ENCODE data around the gene MYO16.

The MYO16 gene

GRCh38 chr13:108816375-108816774 is 187.0 kb downstream of the MYO16 start:
- H2BK12ac ChIP-seq (ENCODE audit: low read length in 2 of 2) = no peak overlapping the region
- H3K36me3 ChIP-seq (ENCODE audit: control insufficient read depth in 1 of 2, insufficient read depth in 2 of 2, low read depth in 1 of 2, low read length in 2 of 2) = no peaks in the 10 kb centered on the region
- no peak for DNase-seq
- no peak overlapping the region for H3K4me3 ChIP-seq (ENCODE audit: insufficient read depth in 1 of 2, low read depth in 1 of 2, low read length in 2 of 2)
- no peaks in the 10 kb centered on the region for H3K79me1 ChIP-seq (replicated peaks; ENCODE audit: low read length, poor library complexity, severe bottlenecking)
- WGBS = 97% methylated on average over 8 of the region's 8 CpGs
- peaks cover 3% of the 10 kb centered on the region for H3K4me1 ChIP-seq (ENCODE audit: control insufficient read depth, insufficient read depth, low read depth, low read length)
- no peak overlapping the region for H2BK15ac ChIP-seq (ENCODE audit: low read depth, poor library complexity, severe bottlenecking)
- no peak overlapping the region for H3K14ac ChIP-seq (ENCODE audit: low read length in 2 of 2)
- peak overlapping the region; percentile 82 for H2BK5ac ChIP-seq (ENCODE audit: low read depth, low read length, poor library complexity, severe bottlenecking)
- no peak overlapping the region for H3K4me2 ChIP-seq (ENCODE audit: low read length, poor library complexity, severe bottlenecking)
- no peak overlapping the region for H4K91ac ChIP-seq (ENCODE audit: low read length)
- H3K18ac ChIP-seq (ENCODE audit: low read depth in 1 of 2, low read length in 2 of 2) = no peak overlapping the region
- H3K27me3 ChIP-seq (ENCODE audit: control insufficient read depth in 1 of 2, insufficient read depth in 1 of 2, low read length in 2 of 2) = no peaks in the 10 kb centered on the region
- H3K9ac ChIP-seq (ENCODE audit: low read length) = no peak overlapping the region
- H3K9me3 ChIP-seq (ENCODE audit: control insufficient read depth, low read length) = no peaks in the 10 kb centered on the region
- no peak overlapping the region for H2AFZ ChIP-seq (ENCODE audit: low read depth, low read length)
- H2AK5ac ChIP-seq (ENCODE audit: low read length, severe bottlenecking) = no peak overlapping the region
- H3K23ac ChIP-seq (ENCODE audit: low read length in 2 of 2) = no peak overlapping the region
- no peak overlapping the region for H2BK120ac ChIP-seq (ENCODE audit: low read depth, low read length)
- no peak overlapping the region for H3K4ac ChIP-seq (ENCODE audit: low read depth in 1 of 2, low read length in 2 of 2)
- H4K8ac ChIP-seq (ENCODE audit: low read length) = no peak overlapping the region
- H3K27ac ChIP-seq (ENCODE audit: low read length, poor library complexity, severe bottlenecking) = peak overlapping the region; percentile 85

DNA sequence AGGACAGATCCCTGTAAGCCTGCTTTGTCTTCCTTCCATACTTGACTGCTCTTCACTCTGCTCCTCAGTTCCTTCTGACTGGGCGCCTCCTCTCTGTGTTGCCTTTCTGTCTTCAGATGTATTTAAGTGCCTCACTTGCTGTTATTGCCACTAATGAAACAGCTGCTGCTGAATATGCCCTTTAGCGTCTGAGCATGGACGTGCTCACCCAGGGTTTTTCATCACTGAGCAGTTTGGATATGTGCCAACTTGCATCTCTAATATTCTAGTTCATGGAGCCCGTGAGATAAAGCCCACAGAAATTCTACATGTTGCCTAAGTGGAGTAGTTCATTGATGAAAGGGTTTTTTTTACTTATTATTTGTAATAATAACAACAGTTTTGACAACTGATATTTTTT is 198.2 kb downstream of the MYO16 start:
- Histone ChIP-seq H3K27me3 (ENCODE audit: control insufficient read depth in 1 of 2, insufficient read depth in 1 of 2, low read length in 2 of 2) (no peaks in the 10 kb centered on the region), H3K9ac (ENCODE audit: low read length) (no peak overlapping the region), H3K27ac (ENCODE audit: low read length, poor library complexity, severe bottlenecking) (no peak overlapping the region), H3K36me3 (ENCODE audit: control insufficient read depth in 1 of 2, insufficient read depth in 2 of 2, low read depth in 1 of 2, low read length in 2 of 2) (no peaks in the 10 kb centered on the region), H2AFZ (ENCODE audit: low read depth, low read length) (no peak overlapping the region), H2BK12ac (ENCODE audit: low read length in 2 of 2) (no peak overlapping the region), H3K23ac (ENCODE audit: low read length in 2 of 2) (no peak overlapping the region), H4K8ac (ENCODE audit: low read length) (no peak overlapping the region), H3K14ac (ENCODE audit: low read length in 2 of 2) (no peak overlapping the region), H2BK15ac (ENCODE audit: low read depth, poor library complexity, severe bottlenecking) (no peak overlapping the region), H3K4me2 (ENCODE audit: low read length, poor library complexity, severe bottlenecking) (no peak overlapping the region), H2BK120ac (ENCODE audit: low read depth, low read length) (no peak overlapping the region), H3K79me1 (replicated peaks; ENCODE audit: low read length, poor library complexity, severe bottlenecking) (no peaks in the 10 kb centered on the region), H3K4ac (ENCODE audit: low read depth in 1 of 2, low read length in 2 of 2) (no peak overlapping the region), H3K4me3 (ENCODE audit: insufficient read depth in 1 of 2, low read depth in 1 of 2, low read length in 2 of 2) (no peak overlapping the region), H3K18ac (ENCODE audit: low read depth in 1 of 2, low read length in 2 of 2) (no peak overlapping the region), H4K91ac (ENCODE audit: low read length) (no peak overlapping the region), H3K9me3 (ENCODE audit: control insufficient read depth, low read length) (no peaks in the 10 kb centered on the region), H2AK5ac (ENCODE audit: low read length, severe bottlenecking) (no peak overlapping the region), H2BK5ac (ENCODE audit: low read depth, low read length, poor library complexity, severe bottlenecking) (no peak overlapping the region), H3K4me1 (ENCODE audit: control insufficient read depth, insufficient read depth, low read depth, low read length) (no peaks in the 10 kb centered on the region)
- WGBS = 92% methylated on average over 3 of the region's 4 CpGs
- DNase-seq = no peak

DNA sequence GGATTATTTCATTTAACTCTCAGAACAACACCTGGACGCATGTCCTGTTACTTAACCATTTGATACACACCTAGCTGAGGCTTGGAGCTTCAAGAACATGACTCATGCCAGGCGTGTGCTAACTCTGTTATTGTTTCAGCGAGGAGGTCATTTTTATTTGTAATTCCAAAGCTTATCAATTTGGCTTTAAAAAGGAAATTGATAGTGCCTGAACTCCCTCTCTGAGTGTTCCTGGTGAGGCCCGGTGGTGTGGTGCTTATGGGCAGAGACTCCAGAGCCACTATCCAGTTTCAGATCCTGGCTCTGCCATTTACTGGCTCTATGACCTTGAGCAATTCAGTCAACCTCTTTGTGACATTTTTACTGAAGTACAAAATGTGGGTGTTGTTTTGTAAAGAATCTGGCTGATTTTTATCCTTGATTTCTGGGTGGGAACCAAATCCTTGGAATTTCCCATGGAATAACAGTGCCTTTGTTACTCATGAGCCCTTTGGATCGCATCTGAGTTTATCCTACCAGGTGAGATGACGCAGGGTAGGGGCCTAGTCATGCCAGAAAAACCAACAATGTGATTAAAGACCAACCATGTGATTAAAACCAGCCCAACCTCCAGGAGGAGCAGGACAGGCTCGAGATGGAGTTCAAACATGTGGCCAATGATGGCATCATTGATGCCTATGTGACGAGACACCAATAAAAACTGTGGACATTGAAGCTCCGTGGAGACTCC is 198.8 kb downstream of the MYO16 start:
- no peak overlapping the region for H2BK15ac ChIP-seq (ENCODE audit: low read depth, poor library complexity, severe bottlenecking)
- no peak overlapping the region for H2BK12ac ChIP-seq (ENCODE audit: low read length in 2 of 2)
- no peak overlapping the region for H2AFZ ChIP-seq (ENCODE audit: low read depth, low read length)
- H2AK5ac ChIP-seq (ENCODE audit: low read length, severe bottlenecking) = no peak overlapping the region
- no peaks in the 10 kb centered on the region for H3K79me1 ChIP-seq (replicated peaks; ENCODE audit: low read length, poor library complexity, severe bottlenecking)
- H3K18ac ChIP-seq (ENCODE audit: low read depth in 1 of 2, low read length in 2 of 2) = no peak overlapping the region
- H3K27me3 ChIP-seq (ENCODE audit: control insufficient read depth in 1 of 2, insufficient read depth in 1 of 2, low read length in 2 of 2) = no peaks in the 10 kb centered on the region
- H3K9me3 ChIP-seq (ENCODE audit: control insufficient read depth, low read length) = no peaks in the 10 kb centered on the region
- H3K36me3 ChIP-seq (ENCODE audit: control insufficient read depth in 1 of 2, insufficient read depth in 2 of 2, low read depth in 1 of 2, low read length in 2 of 2) = no peaks in the 10 kb centered on the region
- H3K4me1 ChIP-seq (ENCODE audit: control insufficient read depth, insufficient read depth, low read depth, low read length) = no peaks in the 10 kb centered on the region
- no peak overlapping the region for H4K8ac ChIP-seq (ENCODE audit: low read length)
- H4K91ac ChIP-seq (ENCODE audit: low read length) = no peak overlapping the region
- no peak overlapping the region for H3K4ac ChIP-seq (ENCODE audit: low read depth in 1 of 2, low read length in 2 of 2)
- no peak overlapping the region for H3K14ac ChIP-seq (ENCODE audit: low read length in 2 of 2)
- no peak overlapping the region for H2BK5ac ChIP-seq (ENCODE audit: low read depth, low read length, poor library complexity, severe bottlenecking)
- 87% methylated on average over 9 of the region's 9 CpGs for WGBS
- DNase-seq = no peak
- no peak overlapping the region for H3K23ac ChIP-seq (ENCODE audit: low read length in 2 of 2)
- no peak overlapping the region for H3K4me2 ChIP-seq (ENCODE audit: low read length, poor library complexity, severe bottlenecking)
- H2BK120ac ChIP-seq (ENCODE audit: low read depth, low read length) = no peak overlapping the region
- no peak overlapping the region for H3K4me3 ChIP-seq (ENCODE audit: insufficient read depth in 1 of 2, low read depth in 1 of 2, low read length in 2 of 2)
- H3K9ac ChIP-seq (ENCODE audit: low read length) = no peak overlapping the region
- no peak overlapping the region for H3K27ac ChIP-seq (ENCODE audit: low read length, poor library complexity, severe bottlenecking)

GRCh38 chr13:108830916-108831315 is 201.5 kb downstream of the MYO16 start:
- no peak for DNase-seq
- Histone ChIP-seq H2AFZ (ENCODE audit: low read depth, low read length) (no peak overlapping the region), H2BK15ac (ENCODE audit: low read depth, poor library complexity, severe bottlenecking) (no peak overlapping the region), H2BK5ac (ENCODE audit: low read depth, low read length, poor library complexity, severe bottlenecking) (no peak overlapping the region), H3K18ac (ENCODE audit: low read depth in 1 of 2, low read length in 2 of 2) (no peak overlapping the region), H4K91ac (ENCODE audit: low read length) (no peak overlapping the region), H3K79me1 (replicated peaks; ENCODE audit: low read length, poor library complexity, severe bottlenecking) (no peaks in the 10 kb centered on the region), H2AK5ac (ENCODE audit: low read length, severe bottlenecking) (no peak overlapping the region), H3K9ac (ENCODE audit: low read length) (no peak overlapping the region), H3K27me3 (ENCODE audit: control insufficient read depth in 1 of 2, insufficient read depth in 1 of 2, low read length in 2 of 2) (no peaks in the 10 kb centered on the region), H4K8ac (ENCODE audit: low read length) (no peak overlapping the region), H3K36me3 (ENCODE audit: control insufficient read depth in 1 of 2, insufficient read depth in 2 of 2, low read depth in 1 of 2, low read length in 2 of 2) (no peaks in the 10 kb centered on the region), H3K14ac (ENCODE audit: low read length in 2 of 2) (no peak overlapping the region), H3K4me3 (ENCODE audit: insufficient read depth in 1 of 2, low read depth in 1 of 2, low read length in 2 of 2) (no peak overlapping the region), H3K4me2 (ENCODE audit: low read length, poor library complexity, severe bottlenecking) (no peak overlapping the region), H3K4ac (ENCODE audit: low read depth in 1 of 2, low read length in 2 of 2) (no peak overlapping the region), H3K9me3 (ENCODE audit: control insufficient read depth, low read length) (no peaks in the 10 kb centered on the region), H3K23ac (ENCODE audit: low read length in 2 of 2) (no peak overlapping the region), H3K4me1 (ENCODE audit: control insufficient read depth, insufficient read depth, low read depth, low read length) (no peaks in the 10 kb centered on the region), H2BK12ac (ENCODE audit: low read length in 2 of 2) (no peak overlapping the region), H2BK120ac (ENCODE audit: low read depth, low read length) (no peak overlapping the region), H3K27ac (ENCODE audit: low read length, poor library complexity, severe bottlenecking) (no peak overlapping the region)
- WGBS = 100% methylated on average over 1 of the region's 3 CpGs
